ENCODE data around the gene KRTAP25-1. TPM values are rescaled to one million over a fixed set of nuclear protein-coding genes. Genes with fewer than 3 reads are reported as not detected.

Gene KRTAP25-1
- total and polyA plus RNA-seq, 9 donors: not detected

- TF ChIP-seq EP300 (IDR thresholded peaks at IDR 0.05) (no peak), CTCF (IDR thresholded peaks at IDR 0.05) (no peak), POLR2A (IDR thresholded peaks at IDR 0.05) (no peak)
Observed at GRCh38 chr21:30336596-30336995, 47.3 kb upstream of the KRTAP25-1 start.

GRCh38 chr21:30333736-30334135 is 44.4 kb upstream of the KRTAP25-1 start:
- Histone ChIP-seq H3K4me1 (ENCODE audit: insufficient read depth) (no peaks in the 10 kb centered on the region), H3K9me3 (no peaks in the 10 kb centered on the region), H3K4me3 (no peak overlapping the region), H3K27me3 (no peaks in the 10 kb centered on the region), H3K27ac (no peak overlapping the region), H3K36me3 (no peaks in the 10 kb centered on the region)
- intact Hi-C loops (cut with DNase I): loop anchor here in 1 of 4 donors (5.0 kb wide), 1 partner anchor 1769 kb away; no protein-coding TSS in a partner anchor
- no peak for DNase-seq
- WGBS, 3 donors: 65 to 72% (median 66%) methylated on average over 3 of the region's 3 CpGs
- no peak for TF ChIP-seq POLR2A (IDR thresholded peaks at IDR 0.05)
- no peak for TF ChIP-seq CTCF (IDR thresholded peaks at IDR 0.05)
- no peak for TF ChIP-seq EP300 (IDR thresholded peaks at IDR 0.05)

More at GRCh38 chr21:30336596-30336995, 47.3 kb upstream of the KRTAP25-1 start:
- no peak for DNase-seq
- intact Hi-C loops (cut with DNase I): no loop called here
- Histone ChIP-seq H3K9me3 (no peaks in the 10 kb centered on the region), H3K4me1 (ENCODE audit: insufficient read depth) (no peaks in the 10 kb centered on the region), H3K36me3 (no peaks in the 10 kb centered on the region), H3K27ac (no peak overlapping the region), H3K27me3 (no peaks in the 10 kb centered on the region), H3K4me3 (no peak overlapping the region)
- 20 to 22% (median 20%) methylated on average over 2 of the region's 2 CpGs for WGBS, 3 donors

- no peaks in the 10 kb centered on the region for H3K27me3 ChIP-seq
- no peak for DNase-seq
- H3K4me3 ChIP-seq: no peak overlapping the region
- intact Hi-C loops (cut with DNase I): loop anchor here in 1 of 4 donors (5.0 kb wide), 1 partner anchor 1770 kb away; no protein-coding TSS in a partner anchor
- no peaks in the 10 kb centered on the region for H3K36me3 ChIP-seq
- no peaks in the 10 kb centered on the region for H3K4me1 ChIP-seq (ENCODE audit: insufficient read depth)
- WGBS, 3 donors: 85 to 97% (median 91%) methylated on average over 2 of the region's 2 CpGs
- TF ChIP-seq EP300 (IDR thresholded peaks at IDR 0.05) (no peak), CTCF (IDR thresholded peaks at IDR 0.05) (no peak), POLR2A (IDR thresholded peaks at IDR 0.05) (no peak)
- no peaks in the 10 kb centered on the region for H3K9me3 ChIP-seq
- H3K27ac ChIP-seq: no peak overlapping the region
Observed at GRCh38 chr21:30332681-30333080, 43.4 kb upstream of the KRTAP25-1 start.

GRCh38 chr21:30329203-30329875 is 40.0 kb upstream of the KRTAP25-1 start:
- no peak overlapping the region for H3K4me3 ChIP-seq
- H3K4me1 ChIP-seq (ENCODE audit: insufficient read depth): no peaks in the 10 kb centered on the region
- H3K27me3 ChIP-seq: no peaks in the 10 kb centered on the region
- no peak for TF ChIP-seq EP300 (IDR thresholded peaks at IDR 0.05)
- no peak for TF ChIP-seq CTCF (IDR thresholded peaks at IDR 0.05)
- no peak for TF ChIP-seq POLR2A (IDR thresholded peaks at IDR 0.05)
- no peak overlapping the region for H3K27ac ChIP-seq
- no peaks in the 10 kb centered on the region for H3K9me3 ChIP-seq
- intact Hi-C loops (cut with DNase I): no loop called here
- DNase-seq: no peak
- H3K36me3 ChIP-seq: no peaks in the 10 kb centered on the region
- 79 to 91% (median 87%) methylated on average over 4 of the region's 4 CpGs for WGBS, 3 donors

Data from ovary (tissue), 9 donors.